ENCODE data around the gene ATG7.

GRCh38 chr3:11593318-11594034, 321.3 kb downstream of the ATG7 start:
- TF ChIP-seq CSDC2 (CRISPR knock-in tag; IDR thresholded peaks at IDR 0.05) = no peak
- TF ChIP-seq TOX (CRISPR knock-in tag; IDR thresholded peaks at IDR 0.05; ENCODE audit: borderline replicate concordance) = no peak
- TF ChIP-seq GLIS3 (CRISPR knock-in tag; IDR thresholded peaks at IDR 0.05) = no peak
- TF ChIP-seq ARNTL (CRISPR knock-in tag; IDR thresholded peaks at IDR 0.05; ENCODE audit: borderline replicate concordance, low read depth) = no peak
- TF ChIP-seq OSR1 (CRISPR knock-in tag; IDR thresholded peaks at IDR 0.05) = no peak
- no peak for TF ChIP-seq ZNF70 (CRISPR knock-in tag; IDR thresholded peaks at IDR 0.05)
- no peak for TF ChIP-seq PATZ1 (CRISPR knock-in tag; IDR thresholded peaks at IDR 0.05; ENCODE audit: borderline replicate concordance)
- TF ChIP-seq ZNF8 (CRISPR knock-in tag; IDR thresholded peaks at IDR 0.05) = no peak
- TF ChIP-seq ZFP3 (CRISPR knock-in tag; IDR thresholded peaks at IDR 0.05) = no peak
- no peak for TF ChIP-seq SNAI2 (CRISPR knock-in tag; IDR thresholded peaks at IDR 0.05)
- TF ChIP-seq CREB5 (CRISPR knock-in tag; IDR thresholded peaks at IDR 0.05; ENCODE audit: low read depth) = no peak
